ENCODE results near the gene RC3H1.

Gene RC3H1

GRCh38 chr1:173884701-173885100 is 137.5 kb downstream of the RC3H1 start:
- no peak for DNase-seq (ENCODE audit: low read depth)

Measured in non-pigmented ciliary epithelial cell (primary cell).